SU-DHL-6 (cell line): ENCODE results near the gene UPK3A.

Experiments used
- H2AFZ ChIP-seq: fragments of 200-600 bp; sonication (generic); 2 replicates; pipeline ENCODE4 v1.6.1; 2014; ENCODE audit warnings: low read depth, mild to moderate bottlenecking, moderate library complexity, mixed read lengths, antibody characterized with exemption, low read length; ENCODE audit not compliant: severe bottlenecking
- H3F3A ChIP-seq: fragments of 200-600 bp; shearing (Covaris generic); 2 replicates; pipeline ENCODE4 v1.6.0; 2016; ENCODE audit warnings: antibody characterized with exemption, mild to moderate bottlenecking; ENCODE audit not compliant: insufficient read depth
- H3K27ac ChIP-seq: fragments of 200-600 bp; sonication (generic); 2 replicates; pipeline ENCODE4 v1.5.1; 2016; ENCODE audit warnings: low read depth, mild to moderate bottlenecking, low read length, moderate library complexity, mixed read lengths
- H3K27me3 ChIP-seq: fragments of 200-600 bp; sonication (generic), shearing (Covaris generic); 2 replicates; pipeline ENCODE4 v1.6.0; 2014; ENCODE audit warnings: mild to moderate bottlenecking, low read length
- H3K36me3 ChIP-seq: fragments of 200-600 bp; sonication (generic); 2 replicates; pipeline ENCODE4 v1.6.1; 2014; ENCODE audit warnings: mild to moderate bottlenecking, low read length, mixed read lengths
- H3K4me2 ChIP-seq: fragments of 300-600, 200-600 bp; shearing (Covaris generic), sonication (generic); 2 replicates; pipeline ENCODE4 v1.6.0; 2014; ENCODE audit warnings: low read length, low read depth, mild to moderate bottlenecking; ENCODE audit not compliant: poor library complexity, severe bottlenecking
- H3K4me3 ChIP-seq: fragments of 200-600 bp; sonication (generic); 2 replicates; pipeline ENCODE4 v1.5.1; 2014; ENCODE audit warnings: antibody characterized with exemption, low read length, mild to moderate bottlenecking, mixed read lengths; ENCODE audit not compliant: insufficient read depth, poor library complexity, severe bottlenecking
- H3K79me2 ChIP-seq: fragments of 200-600 bp; sonication (generic); 2 replicates; pipeline ENCODE4 v1.6.1; 2014; ENCODE audit warnings: mild to moderate bottlenecking, low read length, moderate library complexity; ENCODE audit not compliant: insufficient read depth
- H3K9ac ChIP-seq: fragments of 200-600 bp; sonication (generic); 2 replicates; pipeline ENCODE4 v1.7.0; 2014; ENCODE audit warnings: mild to moderate bottlenecking, low read length
- H3K9me2 ChIP-seq: fragments of 200-600 bp; sonication (generic); replicated peaks from 2 replicates; pipeline ENCODE4 v1.6.1; 2014; ENCODE audit warnings: low read length; ENCODE audit not compliant: insufficient read depth
- H3K9me3 ChIP-seq: fragments of 200-600 bp; sonication (generic); 2 replicates; pipeline ENCODE4 v1.6.1; 2014; ENCODE audit warnings: low read length, mixed read lengths; ENCODE audit not compliant: insufficient read depth
- H4K20me1 ChIP-seq: fragments of 200-600 bp; sonication (generic); 2 replicates; pipeline ENCODE4 v1.6.1; 2014; ENCODE audit warnings: low read depth, mild to moderate bottlenecking, antibody characterized with exemption, low read length, moderate library complexity, mixed read lengths
- CTCF ChIP-seq: fragments of 200-600 bp; sonication (generic); IDR thresholded peaks from one replicate; pipeline ENCODE4 v1.5.1; 2017; ENCODE audit warnings: antibody characterized with exemption, mild to moderate bottlenecking, low read length, moderate library complexity; ENCODE audit not compliant: insufficient read depth, poor library complexity, severe bottlenecking
- EZH2phosphoT487 ChIP-seq: fragments of 200-600 bp; sonication (generic), shearing (Covaris generic); conservative IDR thresholded peaks from 2 replicates; pipeline ENCODE4 v1.6.1; 2018; ENCODE audit warnings: mild to moderate bottlenecking, antibody characterized with exemption, low read length, moderate library complexity, mixed read lengths

UPK3A gene

GRCh38 chr22:45284705-45285262 is at the start of gene UPK3A:
UPK3A (plus strand) TSS chr22:45284949; CDS start chr22:45285014, 65 bp downstream.
- no peaks in the 10 kb centered on the region for H3K27me3 ChIP-seq
- no peak within 1 kb of the TSS for H3K9ac ChIP-seq
- H2AFZ ChIP-seq: no peak within 1 kb of the TSS
- no peak within 1 kb of the TSS for H3K4me3 ChIP-seq
- H3F3A ChIP-seq: no peaks in the 10 kb centered on the region
- no peak within 1 kb of the TSS for H3K27ac ChIP-seq
- H3K36me3 ChIP-seq: no peaks in the 10 kb centered on the region
- no peak within 1 kb of the TSS for H3K4me2 ChIP-seq
- TF ChIP-seq EZH2phosphoT487 (no peak), CTCF (no peak)
- H3K79me2 ChIP-seq: no peaks in the 10 kb centered on the region
- no peaks in the 10 kb centered on the region for H4K20me1 ChIP-seq
- no peaks in the 10 kb centered on the region for H3K9me2 ChIP-seq
- no peaks in the 10 kb centered on the region for H3K9me3 ChIP-seq

- no peak overlapping the region for H3K4me3 ChIP-seq
- H3F3A ChIP-seq: 0 out of 2 replicates have a peak, but pooled peaks cover 4% of the 10 kb centered on the region
- no peaks in the 10 kb centered on the region for H3K36me3 ChIP-seq
- no peaks in the 10 kb centered on the region for H4K20me1 ChIP-seq
- no peaks in the 10 kb centered on the region for H3K9me2 ChIP-seq
- H3K79me2 ChIP-seq: no peaks in the 10 kb centered on the region
- no peak overlapping the region; the same call in 1 of the 2 replicates for H3K9ac ChIP-seq
- TF ChIP-seq EZH2phosphoT487 (no peak), CTCF (no peak)
- peak overlapping the region; percentile 8; the same call in 1 of the 2 replicates for H3K27ac ChIP-seq
- no peaks in the 10 kb centered on the region for H3K27me3 ChIP-seq
- peak overlapping the region; percentile 31 for H3K4me2 ChIP-seq
- H2AFZ ChIP-seq: no peak overlapping the region
- H3K9me3 ChIP-seq: no peaks in the 10 kb centered on the region
These were observed 49.5 kb upstream of the UPK3A start for GRCh38 chr22:45235101-45235777.

GRCh38 chr22:45235851-45236342 is 48.9 kb upstream of the UPK3A start:
- H4K20me1 ChIP-seq: no peaks in the 10 kb centered on the region
- H3K27me3 ChIP-seq: no peaks in the 10 kb centered on the region
- TF ChIP-seq EZH2phosphoT487 (no peak), CTCF (no peak)
- peak overlapping the region; percentile 31 for H3K4me2 ChIP-seq
- H3K79me2 ChIP-seq: no peaks in the 10 kb centered on the region
- no peaks in the 10 kb centered on the region for H3K9me3 ChIP-seq
- H3F3A ChIP-seq: 0 out of 2 replicates have a peak, but pooled peaks cover 4% of the 10 kb centered on the region
- H2AFZ ChIP-seq: no peak overlapping the region
- no peaks in the 10 kb centered on the region for H3K36me3 ChIP-seq
- H3K9ac ChIP-seq: no peak overlapping the region; the same call in 1 of the 2 replicates
- no peak overlapping the region for H3K4me3 ChIP-seq
- H3K27ac ChIP-seq: peak overlapping the region; percentile 8; the same call in 1 of the 2 replicates
- no peaks in the 10 kb centered on the region for H3K9me2 ChIP-seq
